Body of pancreas (tissue), 4 donors: Measurements from ENCODE around the gene UTRN.

Source experiments
- CTCF ChIP-seq, 7 experiments: fragments of 450-650 bp in 4 of 7; fragments of 200-600 bp in 3 of 7; sonication (generic) in 3 of 7; IDR thresholded peaks; one replicate each; pipeline ENCODE4 v1.5.1; 2016 to 2019; ENCODE audit warnings: antibody characterized with exemption in 7 of 7
- POLR2A ChIP-seq, 3 donors: fragments of 450-650 bp; IDR thresholded peaks; one replicate each; pipeline ENCODE4 v1.6.1; 2016; ENCODE audit warnings: antibody characterized with exemption in 3 of 3, mild to moderate bottlenecking in 2 of 3

GRCh38 chr6:144321839-144322591 is 36.9 kb downstream of the UTRN start:
- TF ChIP-seq CTCF (IDR thresholded peaks at IDR 0.05) (no peak), POLR2A (IDR thresholded peaks at IDR 0.05) (no peak)
